Right atrium auricular region (tissue), 2 donors: ENCODE measurements around the gene TRIM7. TPM values are rescaled to one million over a fixed set of nuclear protein-coding genes. Genes with fewer than 3 reads are reported as not detected.
A peak's percentile ranks its signal among the peaks of the same experiment; 100 is the strongest.

Source experiments
- DNase-seq: peaks from one replicate; pipeline ENCODE4 v3.0.0-alpha.2; 2019; ENCODE audit warnings: low spot score
- H3K27ac ChIP-seq, 2 donors: fragments of 200-600 bp; sonication (generic); 1 replicate in 1 of 2; 2 replicates in 1 of 2; pipeline ENCODE4 v1.5.1; 2016 to 2019
- H3K27me3 ChIP-seq, 2 donors: fragments of 200-600 bp; sonication (generic); one replicate each; pipeline versions ENCODE4 v1.5.1 to v1.6.0; 2017 to 2019
- H3K36me3 ChIP-seq: fragments of 200-600 bp; sonication (generic); one replicate; pipeline ENCODE4 v1.5.1; 2016
- H3K4me1 ChIP-seq, 2 donors: fragments of 200-600 bp; sonication (generic); one replicate each; pipeline versions ENCODE4 v1.5.1 to v1.6.0; 2017 to 2019
- H3K4me3 ChIP-seq, 2 donors: fragments of 200-600 bp; sonication (generic); 1 replicate in 1 of 2; 2 replicates in 1 of 2; pipeline ENCODE4 v1.5.1; 2017 to 2019; ENCODE audit warnings: mild to moderate bottlenecking in 1 of 2, moderate library complexity in 1 of 2
- H3K9me3 ChIP-seq, 2 donors: fragments of 200-600 bp; sonication (generic); one replicate each; pipeline ENCODE4 v1.5.1; 2019
- total RNA-seq, 2 donors: library from RNA; depleted of rRNA; stranded (reverse); fragments of >200 nt; gene quantifications; one replicate each; pipeline ENCODE4 v1.1.0, GENCODE V29; 2016
- TF ChIP-seq, protein P1 (sequence below), 2 donors: fragments of 200-600 bp; sonication (generic); IDR thresholded peaks; one replicate each; pipeline ENCODE4 v1.5.1; 2019; ENCODE audit warnings: antibody characterized with exemption in 2 of 2

TRIM7 gene
- total RNA-seq, 2 donors from 2014 or later, result 4.1 to 7.7 TPM

DNA sequence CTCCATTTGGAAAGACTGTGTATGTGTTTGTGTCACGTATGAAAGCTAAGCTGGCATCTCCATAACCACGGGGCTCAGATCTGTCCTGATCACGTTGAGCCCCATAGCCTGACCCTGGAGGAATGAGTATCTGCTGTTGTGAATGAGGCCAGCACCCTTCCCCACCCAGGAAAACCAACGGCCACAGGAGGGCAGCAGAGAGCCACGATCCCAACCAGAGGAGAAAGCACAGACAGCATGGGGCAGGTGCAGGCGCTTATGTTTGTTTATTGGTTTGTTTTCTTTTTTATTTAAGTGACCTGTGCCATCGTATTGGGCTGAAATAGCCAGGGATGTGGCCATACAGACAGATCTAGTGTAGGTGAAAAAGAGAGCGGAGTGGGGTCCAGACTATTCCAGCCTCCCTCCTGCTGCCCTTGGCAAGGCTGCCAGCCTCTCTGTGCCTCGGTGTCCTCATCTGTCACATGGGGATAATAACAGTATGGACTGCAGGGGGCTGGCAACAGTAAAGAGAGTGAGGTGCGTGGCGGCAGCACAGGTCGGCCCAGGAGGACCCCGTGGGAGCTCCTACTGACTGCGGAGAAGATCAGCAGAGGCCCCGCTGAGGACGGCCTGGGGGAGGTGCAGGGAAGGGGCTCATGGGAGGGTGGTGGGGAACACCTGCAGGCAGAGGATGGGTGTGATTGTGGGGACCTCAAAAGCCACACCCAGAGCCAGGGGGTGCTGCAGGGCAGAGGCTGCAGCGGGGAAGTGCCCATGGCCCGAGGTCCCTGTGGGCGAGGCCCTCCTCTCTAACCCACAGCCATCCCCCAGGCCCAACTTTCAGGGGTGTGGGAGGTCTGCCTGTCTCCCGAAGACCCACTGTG, 45.5 kb downstream of the TRIM7 start:
- TF ChIP-seq, protein P1, sequence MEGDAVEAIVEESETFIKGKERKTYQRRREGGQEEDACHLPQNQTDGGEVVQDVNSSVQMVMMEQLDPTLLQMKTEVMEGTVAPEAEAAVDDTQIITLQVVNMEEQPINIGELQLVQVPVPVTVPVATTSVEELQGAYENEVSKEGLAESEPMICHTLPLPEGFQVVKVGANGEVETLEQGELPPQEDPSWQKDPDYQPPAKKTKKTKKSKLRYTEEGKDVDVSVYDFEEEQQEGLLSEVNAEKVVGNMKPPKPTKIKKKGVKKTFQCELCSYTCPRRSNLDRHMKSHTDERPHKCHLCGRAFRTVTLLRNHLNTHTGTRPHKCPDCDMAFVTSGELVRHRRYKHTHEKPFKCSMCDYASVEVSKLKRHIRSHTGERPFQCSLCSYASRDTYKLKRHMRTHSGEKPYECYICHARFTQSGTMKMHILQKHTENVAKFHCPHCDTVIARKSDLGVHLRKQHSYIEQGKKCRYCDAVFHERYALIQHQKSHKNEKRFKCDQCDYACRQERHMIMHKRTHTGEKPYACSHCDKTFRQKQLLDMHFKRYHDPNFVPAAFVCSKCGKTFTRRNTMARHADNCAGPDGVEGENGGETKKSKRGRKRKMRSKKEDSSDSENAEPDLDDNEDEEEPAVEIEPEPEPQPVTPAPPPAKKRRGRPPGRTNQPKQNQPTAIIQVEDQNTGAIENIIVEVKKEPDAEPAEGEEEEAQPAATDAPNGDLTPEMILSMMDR (IDR thresholded peaks at IDR 0.05), result peak; percentile 86 to 88
- peaks cover 0 to 6% of the 10 kb centered on the region in 2 donors for H3K4me1 ChIP-seq
- peak; percentile 88 for DNase-seq
- no peaks in the 10 kb centered on the region for H3K36me3 ChIP-seq
- H3K4me3 ChIP-seq, result no peak overlapping the region
- H3K9me3 ChIP-seq, result no peaks in the 10 kb centered on the region
- H3K27me3 ChIP-seq, result no peaks in the 10 kb centered on the region
- H3K27ac ChIP-seq, result peak overlapping the region; percentile 44 to 48

DNA sequence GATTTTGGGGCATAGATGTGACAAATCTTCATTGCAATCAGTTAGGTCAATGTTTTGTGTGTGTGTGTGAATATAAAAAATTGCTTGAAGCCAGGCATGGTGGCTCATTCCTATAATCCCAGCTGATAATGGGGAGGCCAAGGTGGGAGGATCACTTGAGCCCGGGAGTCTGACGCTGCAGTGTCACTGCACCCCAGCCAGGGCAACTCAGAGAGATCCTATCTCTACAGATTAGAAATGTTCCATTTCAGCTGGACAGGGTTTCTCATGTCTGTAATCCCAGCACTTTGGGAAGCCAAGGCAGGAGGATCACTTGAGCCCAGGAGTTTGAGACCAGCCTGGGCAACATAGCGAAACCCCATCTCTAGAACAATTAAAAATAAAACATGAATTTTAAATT, 46.1 kb downstream of the TRIM7 start:
- no peaks in the 10 kb centered on the region for H3K36me3 ChIP-seq
- H3K27ac ChIP-seq, result no peak overlapping the region
- H3K27me3 ChIP-seq, result no peaks in the 10 kb centered on the region
- TF ChIP-seq, protein P1 (IDR thresholded peaks at IDR 0.05), result no peak
- DNase-seq, result no peak
- no peaks in the 10 kb centered on the region for H3K9me3 ChIP-seq
- H3K4me1 ChIP-seq, result peaks cover 0 to 6% of the 10 kb centered on the region in 2 donors
- no peak overlapping the region for H3K4me3 ChIP-seq

DNA sequence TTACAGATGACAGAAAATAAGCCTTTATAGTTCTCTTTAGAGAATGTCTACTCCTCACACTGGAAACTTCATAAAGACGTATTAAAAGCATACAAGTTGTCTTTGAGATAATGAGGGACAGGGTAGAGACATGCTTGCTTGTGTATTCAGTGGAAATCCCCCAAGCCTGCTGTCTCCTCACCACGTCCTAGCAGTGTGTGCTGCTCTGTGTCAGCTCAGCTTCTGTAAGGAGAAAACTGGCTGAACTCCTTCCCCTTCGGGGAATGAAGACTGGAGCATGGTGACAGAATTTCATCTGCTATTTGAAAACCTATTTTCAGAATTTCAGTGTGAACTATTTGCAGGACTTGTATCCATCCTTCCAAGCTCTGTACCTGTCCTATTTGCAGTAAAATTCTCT, 48.2 kb downstream of the TRIM7 start:
- TF ChIP-seq, protein P1 (IDR thresholded peaks at IDR 0.05), result no peak
- Histone ChIP-seq H3K9me3 (no peaks in the 10 kb centered on the region), H3K4me3 (no peak overlapping the region), H3K36me3 (no peaks in the 10 kb centered on the region), H3K27me3 (no peaks in the 10 kb centered on the region), H3K4me1 (peaks cover 0 to 6% of the 10 kb centered on the region in 2 donors), H3K27ac (no peak overlapping the region)
- no peak for DNase-seq

DNA sequence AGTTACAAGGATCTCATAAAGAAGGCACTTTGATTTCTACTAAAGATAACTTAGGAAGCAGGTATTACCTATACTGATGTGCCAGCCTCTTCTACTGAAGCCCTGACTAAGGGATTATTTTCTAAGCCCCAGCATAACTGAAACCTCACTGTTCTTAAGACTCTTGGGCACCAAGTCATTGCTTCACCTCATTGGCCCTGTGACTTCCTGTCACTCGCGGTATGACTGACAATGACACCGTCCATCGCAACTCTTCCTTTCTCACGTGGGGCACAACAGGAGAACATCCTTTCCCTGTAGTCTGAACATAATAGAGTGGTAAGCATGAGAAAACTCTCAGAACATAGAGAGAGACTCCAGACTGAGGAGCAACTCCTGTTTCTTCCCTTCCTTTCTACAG, 51.2 kb downstream of the TRIM7 start:
- Histone ChIP-seq H3K27me3 (no peaks in the 10 kb centered on the region), H3K27ac (no peak overlapping the region), H3K36me3 (no peaks in the 10 kb centered on the region), H3K9me3 (no peaks in the 10 kb centered on the region), H3K4me1 (no peaks in the 10 kb centered on the region), H3K4me3 (no peak overlapping the region)
- DNase-seq, result no peak
- TF ChIP-seq, protein P1 (IDR thresholded peaks at IDR 0.05), result no peak

DNA sequence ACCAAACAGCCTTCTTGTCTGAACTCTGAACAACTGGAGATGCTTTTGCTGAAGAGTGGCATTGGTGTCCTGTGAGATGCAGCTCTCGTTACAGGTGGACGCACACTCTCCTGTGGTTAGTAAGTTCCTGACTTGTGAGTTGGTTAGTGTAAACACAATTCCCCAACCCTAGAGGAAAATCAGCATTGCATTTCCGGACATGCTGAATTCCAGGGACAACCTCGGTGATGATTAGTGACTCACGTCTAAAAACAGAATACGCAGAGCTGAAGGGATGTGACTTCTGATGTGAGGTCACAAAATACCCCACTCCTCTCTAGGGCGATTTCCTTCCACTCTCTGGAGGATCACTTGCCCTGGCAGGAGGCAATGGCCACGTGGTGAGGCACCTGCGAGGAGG, 52.6 kb downstream of the TRIM7 start:
- no peak overlapping the region for H3K4me3 ChIP-seq
- TF ChIP-seq, protein P1 (IDR thresholded peaks at IDR 0.05), result no peak
- no peaks in the 10 kb centered on the region for H3K27me3 ChIP-seq
- no peak for DNase-seq
- no peaks in the 10 kb centered on the region for H3K9me3 ChIP-seq
- no peaks in the 10 kb centered on the region for H3K36me3 ChIP-seq
- no peak overlapping the region for H3K27ac ChIP-seq
- no peaks in the 10 kb centered on the region for H3K4me1 ChIP-seq
